HepG2 (cell line): ENCODE results near the gene STEAP3.

Source experiments
- CCDC6 ChIP-seq: sonication (generic); formaldehyde crosslinking; IDR thresholded peaks from 2 replicates; pipeline ENCODE4 v1.8.1; 2022; ENCODE audit warnings: mild to moderate bottlenecking, missing genetic modification reagents, moderate library complexity
- MAZ ChIP-seq, 2 experiments: sonication (generic) in 1 of 2; formaldehyde crosslinking in 1 of 2; IDR thresholded peaks; 2 replicates each; pipeline versions ENCODE4 v1.5.0 to v1.6.1; 2012 to 2020; ENCODE audit warnings: low read depth in 2 of 2, mild to moderate bottlenecking in 2 of 2, borderline replicate concordance in 1 of 2, improper control_type of control experiment in 1 of 2, low read length in 1 of 2, missing genetic modification reagents in 1 of 2, moderate library complexity in 1 of 2
- PTBP1 ChIP-seq: fragments of 200-400 bp; formaldehyde crosslinking; IDR thresholded peaks from 2 replicates; pipeline ENCODE4 v1.6.1; 2018; ENCODE audit warnings: low read length, low read depth; ENCODE audit not compliant: poor library complexity, severe bottlenecking
- ZNF160 ChIP-seq: sonication (generic); formaldehyde crosslinking; IDR thresholded peaks from 2 replicates; pipeline ENCODE4 v1.8.0; 2022; ENCODE audit warnings: mild to moderate bottlenecking, inconsistent platforms, missing genetic modification reagents

GRCh38 chr2:119252186-119253113, 28.8 kb downstream of the STEAP3 start:
- no peak for TF ChIP-seq ZNF160 (CRISPR knock-in tag)
- TF ChIP-seq PTBP1 = no peak
- no peak for TF ChIP-seq CCDC6 (CRISPR knock-in tag)
- no peak for TF ChIP-seq MAZ (IDR thresholded peaks at IDR 0.05; ENCODE audit: borderline replicate concordance, low read depth, low read length)
- TF ChIP-seq MAZ (CRISPR knock-in tag; IDR thresholded peaks at IDR 0.05; ENCODE audit: low read depth) = no peak
